Daoy (cell line): ENCODE results near the gene TMA7. TPM values are rescaled to one million over a fixed set of nuclear protein-coding genes. Genes with fewer than 3 reads are reported as not detected.
"Not testable (repeated sequence)": the region's sequence is repeated elsewhere in the genome, so short reads cannot be mapped to it uniquely, and the experiment has no call there.

Source experiments
- DNase-seq: peaks from one replicate; pipeline ENCODE4 v3.0.0-alpha.2; 2015; ENCODE audit warnings: low read depth
- total RNA-seq: library from RNA; depleted of rRNA; stranded (reverse); fragments of >200 nt; shearing (Covaris generic); gene quantifications from 2 replicates; pipeline ENCODE4 v1.2.3, GENCODE V29; 2014

Gene TMA7
- total RNA-seq, 1 experiment from 2014 or later, result 464 TPM

DNA sequence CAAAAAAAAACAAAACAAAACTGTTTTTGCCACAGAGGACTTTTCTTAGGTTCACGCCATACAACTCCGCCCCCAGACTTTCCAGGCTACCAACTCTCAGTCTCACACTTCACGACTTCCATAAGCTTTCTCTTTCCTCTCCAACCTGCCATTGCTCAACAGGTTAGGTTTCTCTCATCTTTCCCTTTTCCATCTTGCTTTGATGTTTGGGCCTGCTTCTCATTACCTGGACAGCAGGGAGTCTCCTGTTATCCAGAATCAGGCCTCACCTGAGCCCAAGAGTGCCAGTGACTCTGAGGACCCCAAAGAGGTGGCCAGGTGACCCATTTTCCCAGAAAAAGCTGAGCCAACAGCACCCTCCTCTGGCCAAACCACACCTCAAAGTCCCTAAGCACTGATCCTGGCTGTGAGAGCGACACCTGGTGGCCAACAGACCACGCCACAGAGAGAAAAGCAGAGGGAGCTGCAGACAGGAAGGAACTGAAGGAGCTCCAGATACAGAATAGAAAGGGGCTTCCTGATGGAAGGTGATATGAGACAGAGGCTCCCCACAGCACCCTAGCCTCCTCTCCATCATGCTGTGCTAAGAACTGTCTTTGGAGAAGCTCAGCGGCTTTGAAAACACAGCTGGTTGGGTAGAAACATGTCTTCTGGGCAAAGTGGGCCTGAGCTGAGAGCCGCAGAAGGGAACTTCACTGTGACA lies 4.1 kb upstream of the TMA7 start:
- peak; percentile 83 for DNase-seq

DNA sequence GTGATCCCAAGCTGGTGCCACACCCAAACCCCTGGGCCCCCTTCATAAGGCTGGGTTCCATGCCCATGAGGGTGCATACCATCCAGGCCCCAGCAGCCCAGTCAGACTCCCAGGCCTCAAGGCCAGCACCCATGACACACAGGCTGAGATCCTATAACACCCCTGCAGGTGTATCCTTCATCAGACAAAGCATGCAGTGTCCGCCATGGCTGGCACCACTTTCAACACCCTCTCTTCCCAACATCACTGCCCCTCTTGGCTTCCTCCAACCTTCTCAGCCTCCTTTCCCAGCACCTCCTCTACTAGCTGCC lies 3.6 kb upstream of the TMA7 start:
- no peak for DNase-seq

DNA sequence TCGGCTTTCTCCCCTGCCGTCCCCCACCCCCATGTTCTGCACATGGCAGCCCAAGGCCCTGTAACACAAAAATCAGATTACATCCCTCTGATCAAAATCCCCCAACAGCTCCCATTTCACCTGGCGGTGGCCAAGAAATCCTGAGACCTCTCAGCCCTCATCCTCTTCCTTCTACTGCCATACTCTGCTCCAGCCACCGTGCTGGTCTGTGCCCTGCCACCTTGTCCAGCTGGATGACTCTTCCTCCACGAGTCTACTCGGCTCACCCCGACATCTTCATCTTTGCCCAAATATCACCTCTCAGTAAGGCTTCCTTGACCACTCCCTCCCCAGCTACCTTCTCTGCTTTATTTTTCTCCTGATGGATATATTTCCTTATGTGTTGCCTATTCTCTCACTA lies 3.2 kb upstream of the TMA7 start:
- DNase-seq, result no peak

DNA sequence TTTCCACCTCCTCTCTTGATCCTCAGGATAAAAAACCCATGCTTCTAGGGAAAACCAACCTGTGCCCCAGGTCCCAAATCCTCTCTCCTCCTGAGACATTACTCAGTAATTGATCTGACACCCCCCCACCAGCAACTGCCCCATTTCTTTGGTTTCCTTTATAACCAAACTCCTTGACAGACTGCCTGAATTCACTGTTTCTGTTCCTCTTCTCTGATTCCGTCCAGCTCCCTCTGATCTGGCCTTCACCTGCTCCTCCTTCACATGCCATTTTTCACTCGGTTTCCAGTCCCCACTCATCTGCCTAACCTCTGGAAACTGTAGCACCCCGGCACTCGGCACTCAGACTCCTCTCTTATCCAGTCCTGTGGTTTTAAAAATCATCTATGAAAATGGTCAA lies 2.2 kb upstream of the TMA7 start:
- no peak for DNase-seq

DNA sequence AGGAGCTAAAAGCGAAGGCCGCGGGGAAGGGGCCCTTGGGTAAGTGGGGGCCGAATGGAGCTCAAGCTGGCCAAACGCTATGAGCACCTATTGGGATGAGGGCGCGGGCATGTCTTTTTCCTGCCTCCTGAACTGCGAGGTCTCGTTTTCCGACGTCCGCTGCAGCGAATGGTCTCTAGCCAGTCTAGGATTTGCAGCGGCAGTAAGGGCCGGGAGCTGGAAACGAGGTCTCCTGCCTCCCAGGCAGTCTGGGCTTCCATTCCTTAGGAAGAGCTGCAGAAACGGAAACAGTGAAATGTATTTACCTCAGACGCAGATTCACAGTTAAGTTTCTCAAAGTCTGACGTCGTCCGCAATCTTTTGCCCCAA lies 517 bp downstream of the TMA7 start:
- no peak for DNase-seq

DNA sequence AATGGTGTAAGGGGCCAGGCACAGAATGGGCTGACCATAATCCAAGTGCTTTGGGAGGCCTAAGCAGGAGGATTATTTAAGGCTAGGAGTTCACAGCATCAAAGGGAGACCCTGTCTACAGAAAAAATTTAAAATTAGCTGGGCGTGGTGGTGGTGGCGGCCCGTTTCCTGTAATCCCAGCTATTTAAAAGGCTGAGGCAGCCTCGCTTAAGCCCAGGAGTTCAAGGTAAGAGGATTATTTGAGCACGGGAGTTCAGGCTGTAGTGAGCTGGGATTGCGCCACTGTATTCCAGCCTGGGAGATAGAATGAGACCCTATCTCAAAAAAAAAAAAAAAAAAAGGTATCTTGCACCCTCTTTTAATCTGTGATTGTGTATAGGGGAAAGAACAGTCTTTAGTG lies 1.9 kb downstream of the TMA7 start:
- no peak for DNase-seq

DNA sequence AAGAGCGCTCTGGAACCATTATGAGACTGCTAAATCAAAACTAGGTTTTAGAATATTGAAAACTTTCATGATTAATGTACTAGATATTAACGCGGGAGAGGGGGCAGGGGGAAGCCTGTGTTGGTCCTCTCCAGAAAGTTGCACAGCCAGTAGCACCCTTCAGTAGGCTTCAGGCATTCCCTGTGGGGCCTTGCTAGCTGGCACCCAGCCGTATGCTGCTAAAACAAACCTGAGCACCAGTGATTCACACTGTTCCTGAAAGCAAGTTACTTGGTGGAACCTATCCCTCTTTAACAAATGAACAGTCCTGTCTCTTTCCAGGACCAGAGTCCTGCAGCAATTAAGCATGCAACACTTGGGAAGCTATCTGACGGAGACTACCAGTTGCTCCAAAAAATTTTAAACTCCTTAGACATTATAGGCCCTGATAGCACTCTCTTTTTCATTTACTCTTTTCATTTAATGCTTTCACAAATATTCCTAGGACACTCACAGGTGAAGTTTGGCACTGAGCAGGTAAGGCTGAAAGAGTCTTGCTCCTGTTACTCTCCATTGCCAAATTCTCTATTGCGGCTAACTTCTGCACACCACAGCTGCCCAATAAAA lies 5.3 kb downstream of the TMA7 start:
- DNase-seq, result no peak

DNA sequence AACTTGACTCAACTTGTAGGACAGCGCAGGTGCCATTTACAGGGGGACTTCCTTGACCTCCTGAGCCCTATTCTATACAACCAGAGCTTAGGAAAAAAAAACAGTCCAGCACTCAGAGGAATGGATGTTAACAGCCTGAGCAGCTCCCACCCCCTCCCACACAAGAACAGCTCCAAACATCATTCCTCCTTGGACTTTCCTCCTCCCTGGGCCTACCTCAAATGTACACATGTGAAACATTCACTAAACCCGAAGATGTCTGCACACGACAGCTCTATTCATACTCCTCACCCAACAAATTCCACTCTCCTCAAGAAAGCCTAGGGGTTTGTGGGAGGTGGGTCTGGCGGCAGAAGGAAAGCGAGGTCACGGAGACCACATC lies 6.0 kb downstream of the TMA7 start:
- DNase-seq, result no peak

DNA sequence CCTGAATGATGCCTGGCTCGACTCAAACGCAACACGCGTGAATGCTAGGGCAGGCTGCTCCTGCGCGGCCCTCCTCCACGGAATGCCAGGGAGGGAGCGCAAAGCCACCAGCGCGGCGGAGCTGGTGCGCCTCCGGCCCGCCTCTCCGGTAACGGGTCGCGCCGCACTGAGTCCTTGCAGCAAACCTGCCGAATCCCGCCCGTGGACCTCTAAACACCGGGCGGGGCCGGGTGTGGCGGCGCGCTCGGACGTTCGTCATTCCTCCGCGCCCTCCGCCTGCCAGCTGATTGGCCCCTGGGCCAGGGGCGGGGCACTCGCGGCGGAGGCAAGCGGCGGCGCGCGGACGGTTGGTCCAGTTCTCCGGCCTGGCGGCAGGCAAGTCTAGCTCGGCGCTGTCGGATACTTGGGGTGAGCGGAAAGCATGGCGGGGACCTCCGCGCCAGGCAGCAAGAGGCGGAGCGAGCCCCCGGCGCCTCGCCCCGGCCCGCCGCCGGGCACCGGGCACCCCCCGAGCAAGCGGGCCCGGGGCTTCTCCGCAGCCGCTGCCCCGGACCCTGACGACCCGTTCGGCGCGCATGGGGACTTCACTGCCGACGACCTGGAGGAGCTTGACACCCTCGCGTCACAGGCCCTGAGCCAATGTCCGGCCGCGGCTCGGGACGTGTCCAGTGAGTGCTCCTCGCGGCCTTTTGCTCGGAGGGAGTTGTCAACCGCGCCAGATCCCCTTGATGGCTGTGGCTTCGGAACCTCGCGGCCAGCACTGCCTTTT lies 6.6 kb downstream of the TMA7 start, which contains the start of gene ATRIP:
TSS of gene ATRIP (plus strand) at position 313 of the 769 bp plus-strand sequence. CDS start at position 422, 109 bp downstream.
- peak; percentile 91 for DNase-seq

DNA sequence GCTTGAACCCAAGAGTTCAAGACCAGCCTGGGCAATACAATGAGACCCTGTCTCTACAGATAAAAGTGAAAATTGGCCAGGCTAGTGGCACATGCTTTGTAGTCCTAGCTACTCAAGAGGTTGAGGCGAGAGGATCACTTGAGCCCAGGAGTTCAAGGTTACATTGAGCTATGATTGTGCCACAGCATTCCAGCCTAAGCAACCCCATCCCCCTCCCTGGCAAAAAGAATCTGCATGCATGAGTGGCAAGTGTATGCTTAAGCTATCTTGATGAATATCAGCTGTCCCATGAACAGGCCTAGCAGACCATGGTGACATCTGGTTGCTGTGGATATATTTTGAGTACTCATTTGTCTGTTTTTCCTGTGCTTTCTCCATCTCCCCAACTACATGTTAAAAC lies 11.2 kb downstream of the TMA7 start:
- DNase-seq, result no peak

DNA sequence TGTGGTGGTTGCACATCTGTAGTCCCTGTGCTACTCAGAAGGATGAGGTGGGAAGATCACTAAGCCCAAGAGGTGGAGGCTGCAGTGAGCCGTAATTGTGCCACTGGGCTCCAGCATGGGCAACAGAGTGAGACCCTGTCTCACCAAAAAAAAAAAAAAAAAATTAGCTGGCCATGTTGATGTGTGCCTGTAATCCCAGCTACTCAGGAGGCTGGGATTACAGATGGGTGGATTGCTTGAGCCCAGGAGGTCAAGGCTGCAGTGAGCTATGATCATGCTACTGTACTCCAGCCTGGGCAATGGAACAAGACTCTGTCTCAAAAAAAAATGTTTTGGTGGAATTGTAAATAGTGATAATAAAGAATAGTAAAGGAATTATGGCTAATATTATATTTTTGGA lies 16.4 kb downstream of the TMA7 start:
- no peak for DNase-seq

DNA sequence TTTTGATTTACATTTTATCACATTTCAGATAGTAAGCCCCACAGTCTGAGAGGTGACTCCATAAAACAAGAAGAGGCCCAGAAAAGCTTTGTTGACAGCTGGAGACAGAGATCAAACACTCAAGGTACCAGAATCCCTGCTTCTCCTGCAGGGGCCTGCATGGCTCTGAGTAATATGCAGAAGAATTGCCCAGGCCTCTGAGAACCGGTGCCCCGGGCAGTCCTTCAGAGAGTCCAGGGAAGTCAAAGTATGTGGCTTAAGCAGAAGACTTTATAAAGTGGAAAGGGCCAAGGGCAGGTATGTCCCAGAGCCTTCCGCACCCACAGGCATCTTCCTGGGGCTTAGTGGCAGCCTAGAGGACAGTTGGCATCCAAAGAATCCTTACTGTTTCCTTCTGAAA lies 19.3 kb downstream of the TMA7 start:
- no peak for DNase-seq

DNA sequence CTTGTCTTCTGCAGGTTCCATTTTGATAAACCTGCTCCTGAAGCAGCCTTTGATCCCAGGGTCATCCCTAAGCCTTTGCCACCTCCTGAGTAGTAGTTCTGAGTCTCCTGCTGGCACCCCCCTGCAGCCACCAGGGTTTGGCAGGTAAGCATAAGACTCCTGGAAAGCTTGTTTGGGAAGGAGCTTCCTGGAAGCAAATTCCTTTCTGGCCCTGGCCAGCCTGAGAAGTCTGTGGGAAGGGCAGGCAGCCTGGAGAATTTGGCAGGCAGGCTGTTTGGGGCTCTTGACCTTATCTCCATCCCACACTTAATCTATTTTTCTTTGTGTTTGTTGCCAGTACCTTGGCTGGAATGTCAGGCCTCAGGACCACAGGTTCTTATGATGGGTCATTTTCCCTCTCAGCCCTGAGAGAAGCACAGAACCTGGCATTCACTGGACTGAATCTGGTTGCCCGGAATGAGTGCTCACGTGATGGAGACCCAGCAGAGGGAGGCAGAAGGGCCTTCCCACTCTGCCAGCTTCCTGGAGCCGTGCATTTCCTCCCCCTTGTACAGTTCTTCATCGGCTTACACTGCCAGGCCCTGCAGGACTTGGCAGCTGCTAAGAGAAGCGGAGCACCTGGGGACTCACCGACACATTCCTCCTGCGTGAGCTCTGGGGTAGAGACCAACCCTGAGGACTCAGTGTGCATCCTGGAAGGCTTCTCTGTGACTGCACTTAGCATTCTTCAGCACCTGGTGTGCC lies 19.9 kb downstream of the TMA7 start:
- no peak for DNase-seq

DNA sequence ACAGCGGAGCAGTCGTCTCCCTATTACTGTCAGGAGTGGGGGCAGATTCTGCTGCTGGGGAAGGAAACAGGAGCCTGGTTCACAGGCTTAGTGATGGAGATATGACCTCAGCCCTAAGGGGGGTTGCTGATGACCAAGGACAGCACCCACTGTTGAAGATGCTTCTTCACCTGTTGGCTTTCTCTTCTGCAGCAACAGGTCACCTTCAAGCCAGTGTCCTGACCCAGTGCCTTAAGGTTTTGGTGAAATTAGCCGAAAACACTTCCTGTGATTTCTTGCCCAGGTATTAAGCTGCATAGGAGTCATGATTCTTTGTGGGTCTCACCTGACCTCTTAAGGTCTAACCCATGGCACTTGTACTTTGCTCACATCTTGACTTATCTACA lies 20.5 kb downstream of the TMA7 start:
- no peak for DNase-seq

DNA sequence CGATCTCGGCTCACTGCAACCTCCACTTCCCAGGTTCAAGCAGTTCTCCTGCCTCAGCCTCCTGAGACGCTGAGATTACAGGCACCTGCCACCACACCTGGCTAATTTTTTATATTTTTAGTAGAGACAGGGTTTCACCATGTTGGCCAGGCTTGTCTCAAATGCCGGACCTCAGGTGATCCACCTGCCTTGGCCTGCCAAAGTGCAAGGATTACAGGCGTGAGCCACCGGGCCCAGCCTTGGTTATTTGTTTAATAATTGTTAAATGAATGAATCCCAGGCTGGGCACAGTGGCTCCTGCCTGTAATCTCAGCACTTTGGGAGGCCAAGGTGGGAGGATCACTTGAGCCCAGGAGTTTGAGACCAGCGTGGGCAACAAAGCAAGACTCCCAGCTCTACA lies 21.7 kb downstream of the TMA7 start:
- DNase-seq, result not testable (repeated sequence)

DNA sequence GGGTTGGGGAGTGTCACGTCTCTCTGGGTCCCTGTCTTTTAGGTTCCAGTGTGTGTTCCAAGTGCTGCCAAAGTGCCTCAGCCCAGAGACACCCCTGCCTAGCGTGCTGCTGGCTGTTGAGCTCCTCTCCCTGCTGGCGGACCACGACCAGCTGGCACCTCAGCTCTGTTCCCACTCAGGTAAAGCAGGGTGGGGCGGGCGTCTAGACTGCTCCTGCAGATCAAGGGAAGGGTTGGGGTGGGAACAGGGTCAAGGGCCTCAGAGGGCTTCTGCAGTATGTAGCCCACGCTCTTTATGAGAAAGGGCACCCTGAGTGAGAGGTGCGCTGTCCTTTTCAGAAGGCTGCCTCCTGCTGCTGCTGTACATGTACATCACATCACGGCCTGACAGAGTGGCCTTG lies 23.6 kb downstream of the TMA7 start:
- DNase-seq, result no peak

DNA sequence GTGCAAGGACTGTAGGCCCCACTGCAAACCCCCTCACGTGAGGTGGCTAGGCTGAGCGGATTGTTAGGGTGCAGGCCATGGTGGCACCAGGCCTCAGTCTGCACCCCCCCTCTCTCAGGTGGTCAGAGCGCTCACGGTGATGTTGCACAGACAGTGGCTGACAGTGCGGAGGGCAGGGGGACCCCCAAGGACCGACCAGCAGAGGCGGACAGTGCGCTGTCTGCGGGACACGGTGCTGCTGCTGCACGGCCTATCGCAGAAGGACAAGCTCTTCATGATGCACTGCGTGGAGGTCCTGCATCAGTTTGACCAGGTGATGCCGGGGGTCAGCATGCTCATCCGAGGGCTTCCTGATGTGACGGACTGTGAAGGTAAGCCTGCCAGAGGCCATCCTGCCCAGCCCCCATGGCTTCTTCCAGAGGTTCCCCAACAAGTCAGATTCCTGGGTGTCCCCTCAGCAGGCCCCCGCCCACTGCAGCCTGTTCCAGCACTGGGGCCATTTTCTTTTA lies 24.7 kb downstream of the TMA7 start:
- no peak for DNase-seq

DNA sequence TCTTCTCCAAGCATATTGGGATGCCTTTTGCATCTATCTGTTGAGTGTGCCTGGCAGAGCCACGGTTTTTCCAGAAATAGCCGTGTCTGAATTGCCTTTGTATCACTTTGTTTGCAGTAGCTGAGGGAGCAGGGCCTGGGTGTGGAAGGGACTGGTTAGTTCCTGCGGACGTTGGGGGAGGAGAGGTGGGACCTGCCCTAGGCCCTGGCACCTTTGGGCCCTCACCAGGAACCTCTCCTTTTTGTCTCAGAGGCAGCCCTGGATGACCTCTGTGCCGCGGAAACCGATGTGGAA lies 25.1 kb downstream of the TMA7 start:
- DNase-seq, result no peak

DNA sequence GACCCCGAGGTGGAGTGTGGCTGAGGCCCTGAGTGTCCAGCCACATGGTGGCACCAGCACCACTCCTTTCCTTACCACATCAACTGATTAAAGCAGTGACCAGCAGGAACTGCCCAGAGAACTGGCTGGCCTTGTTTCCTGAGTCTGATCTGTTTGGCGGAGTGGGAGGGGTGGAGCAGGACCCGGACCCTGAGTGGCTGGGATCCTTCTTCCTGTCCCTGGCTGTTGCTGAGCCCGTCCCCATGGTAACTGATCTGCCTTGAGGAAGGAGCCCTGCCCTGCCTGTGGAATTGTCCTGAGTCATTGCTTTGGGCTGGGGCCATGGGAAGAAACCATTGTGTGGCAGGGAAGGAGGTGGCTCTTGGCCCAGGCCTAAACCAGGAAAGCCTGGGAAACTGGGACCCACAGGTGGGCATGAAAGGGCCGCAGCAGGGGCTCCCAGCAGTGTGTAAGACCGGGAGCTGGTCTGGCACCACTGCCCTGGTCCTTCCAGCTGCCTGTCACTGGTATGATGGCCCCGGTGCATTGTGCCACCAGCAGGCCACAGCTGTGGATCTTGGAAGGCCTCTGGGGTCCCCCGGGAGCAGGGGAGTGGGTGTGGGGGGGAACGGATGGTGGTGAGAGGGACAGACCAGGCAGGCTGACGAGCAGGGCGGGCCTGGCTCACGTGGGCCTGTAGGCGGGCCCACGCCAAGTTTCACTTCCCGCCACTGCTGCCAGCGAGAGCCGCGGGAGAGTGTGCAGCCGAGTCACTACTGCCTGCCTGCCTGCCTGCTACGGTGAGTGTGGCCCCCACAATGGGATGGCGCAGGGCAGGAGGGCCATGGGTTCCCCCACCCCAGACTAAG lies 25.7 kb downstream of the TMA7 start:
- peak; percentile 98 for DNase-seq

DNA sequence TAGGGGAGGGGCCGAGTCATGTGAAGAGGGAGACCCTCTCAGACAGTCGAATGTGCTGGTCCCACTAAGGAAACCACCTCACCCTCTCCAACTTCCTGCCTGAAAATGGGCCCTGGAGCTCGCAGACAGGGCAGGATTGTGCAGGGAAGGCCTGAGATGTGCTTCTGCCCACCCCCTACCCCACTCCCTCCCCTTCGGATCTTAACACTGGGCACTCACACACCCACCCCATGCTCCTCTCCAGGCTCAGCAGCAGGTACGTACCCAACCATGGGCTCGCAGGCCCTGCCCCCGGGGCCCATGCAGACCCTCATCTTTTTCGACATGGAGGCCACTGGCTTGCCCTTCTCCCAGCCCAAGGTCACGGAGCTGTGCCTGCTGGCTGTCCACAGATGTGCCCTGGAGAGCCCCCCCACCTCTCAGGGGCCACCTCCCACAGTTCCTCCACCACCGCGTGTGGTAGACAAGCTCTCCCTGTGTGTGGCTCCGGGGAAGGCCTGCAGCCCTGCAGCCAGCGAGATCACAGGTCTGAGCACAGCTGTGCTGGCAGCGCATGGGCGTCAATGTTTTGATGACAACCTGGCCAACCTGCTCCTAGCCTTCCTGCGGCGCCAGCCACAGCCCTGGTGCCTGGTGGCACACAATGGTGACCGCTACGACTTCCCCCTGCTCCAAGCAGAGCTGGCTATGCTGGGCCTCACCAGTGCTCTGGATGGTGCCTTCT lies 26.5 kb downstream of the TMA7 start:
- no peak for DNase-seq

DNA sequence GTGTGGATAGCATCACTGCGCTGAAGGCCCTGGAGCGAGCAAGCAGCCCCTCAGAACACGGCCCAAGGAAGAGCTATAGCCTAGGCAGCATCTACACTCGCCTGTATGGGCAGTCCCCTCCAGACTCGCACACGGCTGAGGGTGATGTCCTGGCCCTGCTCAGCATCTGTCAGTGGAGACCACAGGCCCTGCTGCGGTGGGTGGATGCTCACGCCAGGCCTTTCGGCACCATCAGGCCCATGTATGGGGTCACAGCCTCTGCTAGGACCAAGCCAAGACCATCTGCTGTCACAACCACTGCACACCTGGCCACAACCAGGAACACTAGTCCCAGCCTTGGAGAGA lies 27.0 kb downstream of the TMA7 start:
- no peak for DNase-seq
